ENCODE data around the gene PRKG1.

Gene PRKG1

GRCh38 chr10:51503378-51503777 is 429.1 kb downstream of the PRKG1 start:
- Histone ChIP-seq H3K79me1 (ENCODE audit: low read depth, low read length) (no peaks in the 10 kb centered on the region), H3K36me3 (replicated peaks in 1 of 2; ENCODE audit: control insufficient read depth in 2 of 2, insufficient read depth in 2 of 2, low read length in 2 of 2) (no peaks in the 10 kb centered on the region), H3K4me3 (ENCODE audit: low read length in 2 of 2) (no peak overlapping the region), H4K91ac (ENCODE audit: low read depth, low read length, poor library complexity) (no peak overlapping the region), H3K18ac (ENCODE audit: low read length) (no peak overlapping the region), H2BK5ac (ENCODE audit: low read length) (no peak overlapping the region), H3K27me3 (ENCODE audit: control insufficient read depth in 3 of 3, insufficient read depth in 3 of 3, low read depth in 1 of 3, low read length in 3 of 3) (no peaks in the 10 kb centered on the region), H2BK120ac (ENCODE audit: low read depth, low read length) (no peak overlapping the region), H2BK12ac (ENCODE audit: low read length) (no peak overlapping the region), H3K4ac (ENCODE audit: low read length) (no peak overlapping the region), H2AFZ (ENCODE audit: low read length) (no peak overlapping the region), H3K14ac (ENCODE audit: low read length) (no peak overlapping the region), H3K9ac (ENCODE audit: low read depth, low read length, poor library complexity) (no peak overlapping the region), H3K4me1 (ENCODE audit: control insufficient read depth in 2 of 2, insufficient read depth in 1 of 2, low read depth in 1 of 2, low read length in 2 of 2) (no peaks in the 10 kb centered on the region), H3K4me2 (ENCODE audit: insufficient read depth, low read length, poor library complexity, severe bottlenecking) (no peak overlapping the region), H3K23ac (ENCODE audit: low read depth, low read length, poor library complexity) (no peak overlapping the region), H2AK5ac (ENCODE audit: low read depth, low read length) (no peak overlapping the region), H4K8ac (ENCODE audit: low read depth, low read length) (no peak overlapping the region), H3K9me3 (replicated peaks in 1 of 2; ENCODE audit: control insufficient read depth in 2 of 2, insufficient read depth in 1 of 2, low read depth in 1 of 2, low read length in 2 of 2) (no peaks in the 10 kb centered on the region), H2BK15ac (ENCODE audit: low read length) (no peak overlapping the region), H3K27ac (replicated peaks; ENCODE audit: low read length) (no peak overlapping the region)
- DNase-seq (ENCODE audit: low spot score), result no peak
- WGBS, 2 donors (ENCODE audit: extremely low coverage in 2 of 2, insufficient read length in 2 of 2, insufficient replicate concordance in 1 of 2), result no CpG with 5 or more reads among the region's 1 CpG

GRCh38 chr10:51507476-51507875 is 433.2 kb downstream of the PRKG1 start:
- no peak overlapping the region for H2AFZ ChIP-seq (ENCODE audit: low read length)
- H2BK12ac ChIP-seq (ENCODE audit: low read length), result no peak overlapping the region
- no CpG with 5 or more reads among the region's 3 CpGs for WGBS, 2 donors (ENCODE audit: extremely low coverage in 2 of 2, insufficient read length in 2 of 2, insufficient replicate concordance in 1 of 2)
- no peak overlapping the region for H4K8ac ChIP-seq (ENCODE audit: low read depth, low read length)
- no peak overlapping the region for H3K4ac ChIP-seq (ENCODE audit: low read length)
- no peak overlapping the region for H2BK5ac ChIP-seq (ENCODE audit: low read length)
- H3K14ac ChIP-seq (ENCODE audit: low read length), result no peak overlapping the region
- H3K18ac ChIP-seq (ENCODE audit: low read length), result no peak overlapping the region
- no peak overlapping the region for H2AK5ac ChIP-seq (ENCODE audit: low read depth, low read length)
- no peak overlapping the region for H3K4me3 ChIP-seq (ENCODE audit: low read length in 2 of 2)
- no peaks in the 10 kb centered on the region for H3K9me3 ChIP-seq (replicated peaks in 1 of 2; ENCODE audit: control insufficient read depth in 2 of 2, insufficient read depth in 1 of 2, low read depth in 1 of 2, low read length in 2 of 2)
- H3K27ac ChIP-seq (replicated peaks; ENCODE audit: low read length), result no peak overlapping the region
- no peaks in the 10 kb centered on the region for H3K36me3 ChIP-seq (replicated peaks in 1 of 2; ENCODE audit: control insufficient read depth in 2 of 2, insufficient read depth in 2 of 2, low read length in 2 of 2)
- no peak overlapping the region for H3K4me2 ChIP-seq (ENCODE audit: insufficient read depth, low read length, poor library complexity, severe bottlenecking)
- no peak for DNase-seq (ENCODE audit: low spot score)
- H2BK120ac ChIP-seq (ENCODE audit: low read depth, low read length), result no peak overlapping the region
- no peak overlapping the region for H3K9ac ChIP-seq (ENCODE audit: low read depth, low read length, poor library complexity)
- H3K27me3 ChIP-seq (ENCODE audit: control insufficient read depth in 3 of 3, insufficient read depth in 3 of 3, low read depth in 1 of 3, low read length in 3 of 3), result no peaks in the 10 kb centered on the region
- no peak overlapping the region for H2BK15ac ChIP-seq (ENCODE audit: low read length)
- H3K23ac ChIP-seq (ENCODE audit: low read depth, low read length, poor library complexity), result no peak overlapping the region
- H4K91ac ChIP-seq (ENCODE audit: low read depth, low read length, poor library complexity), result no peak overlapping the region
- no peaks in the 10 kb centered on the region for H3K79me1 ChIP-seq (ENCODE audit: low read depth, low read length)
- H3K4me1 ChIP-seq (ENCODE audit: control insufficient read depth in 2 of 2, insufficient read depth in 1 of 2, low read depth in 1 of 2, low read length in 2 of 2), result no peaks in the 10 kb centered on the region

- Histone ChIP-seq H3K4me1 (ENCODE audit: control insufficient read depth in 2 of 2, insufficient read depth in 1 of 2, low read depth in 1 of 2, low read length in 2 of 2) (no peaks in the 10 kb centered on the region), H2BK120ac (ENCODE audit: low read depth, low read length) (no peak overlapping the region), H3K4me3 (ENCODE audit: low read length in 2 of 2) (no peak overlapping the region), H2BK15ac (ENCODE audit: low read length) (no peak overlapping the region), H2AFZ (ENCODE audit: low read length) (no peak overlapping the region), H3K4ac (ENCODE audit: low read length) (no peak overlapping the region), H3K4me2 (ENCODE audit: insufficient read depth, low read length, poor library complexity, severe bottlenecking) (no peak overlapping the region), H3K23ac (ENCODE audit: low read depth, low read length, poor library complexity) (no peak overlapping the region), H3K36me3 (replicated peaks in 1 of 2; ENCODE audit: control insufficient read depth in 2 of 2, insufficient read depth in 2 of 2, low read length in 2 of 2) (no peaks in the 10 kb centered on the region), H2BK5ac (ENCODE audit: low read length) (no peak overlapping the region), H2AK5ac (ENCODE audit: low read depth, low read length) (no peak overlapping the region), H2BK12ac (ENCODE audit: low read length) (no peak overlapping the region), H3K27ac (replicated peaks; ENCODE audit: low read length) (no peak overlapping the region), H3K79me1 (ENCODE audit: low read depth, low read length) (no peaks in the 10 kb centered on the region), H4K91ac (ENCODE audit: low read depth, low read length, poor library complexity) (no peak overlapping the region), H3K9me3 (replicated peaks in 1 of 2; ENCODE audit: control insufficient read depth in 2 of 2, insufficient read depth in 1 of 2, low read depth in 1 of 2, low read length in 2 of 2) (no peaks in the 10 kb centered on the region), H3K18ac (ENCODE audit: low read length) (no peak overlapping the region), H3K14ac (ENCODE audit: low read length) (no peak overlapping the region), H4K8ac (ENCODE audit: low read depth, low read length) (no peak overlapping the region), H3K9ac (ENCODE audit: low read depth, low read length, poor library complexity) (no peak overlapping the region), H3K27me3 (ENCODE audit: control insufficient read depth in 3 of 3, insufficient read depth in 3 of 3, low read depth in 1 of 3, low read length in 3 of 3) (no peaks in the 10 kb centered on the region)
- DNase-seq (ENCODE audit: low spot score), result no peak
- no CpG with 5 or more reads among the region's 2 CpGs for WGBS, 2 donors (ENCODE audit: extremely low coverage in 2 of 2, insufficient read length in 2 of 2, insufficient replicate concordance in 1 of 2)
Observed at GRCh38 chr10:51508156-51508555, 433.9 kb downstream of the PRKG1 start.

- no peak overlapping the region for H2BK5ac ChIP-seq (ENCODE audit: low read length)
- H4K91ac ChIP-seq (ENCODE audit: low read depth, low read length, poor library complexity), result no peak overlapping the region
- no peak overlapping the region for H2BK12ac ChIP-seq (ENCODE audit: low read length)
- no peaks in the 10 kb centered on the region for H3K36me3 ChIP-seq (replicated peaks in 1 of 2; ENCODE audit: control insufficient read depth in 2 of 2, insufficient read depth in 2 of 2, low read length in 2 of 2)
- no peak overlapping the region for H2BK15ac ChIP-seq (ENCODE audit: low read length)
- H3K4ac ChIP-seq (ENCODE audit: low read length), result no peak overlapping the region
- no peak for DNase-seq (ENCODE audit: low spot score)
- H3K23ac ChIP-seq (ENCODE audit: low read depth, low read length, poor library complexity), result no peak overlapping the region
- no peak overlapping the region for H2BK120ac ChIP-seq (ENCODE audit: low read depth, low read length)
- H2AFZ ChIP-seq (ENCODE audit: low read length), result no peak overlapping the region
- H3K4me2 ChIP-seq (ENCODE audit: insufficient read depth, low read length, poor library complexity, severe bottlenecking), result no peak overlapping the region
- no peak overlapping the region for H3K14ac ChIP-seq (ENCODE audit: low read length)
- H3K79me1 ChIP-seq (ENCODE audit: low read depth, low read length), result no peaks in the 10 kb centered on the region
- H3K4me1 ChIP-seq (ENCODE audit: control insufficient read depth in 2 of 2, insufficient read depth in 1 of 2, low read depth in 1 of 2, low read length in 2 of 2), result no peaks in the 10 kb centered on the region
- H3K9me3 ChIP-seq (replicated peaks in 1 of 2; ENCODE audit: control insufficient read depth in 2 of 2, insufficient read depth in 1 of 2, low read depth in 1 of 2, low read length in 2 of 2), result no peaks in the 10 kb centered on the region
- no peak overlapping the region for H3K9ac ChIP-seq (ENCODE audit: low read depth, low read length, poor library complexity)
- no peak overlapping the region for H3K18ac ChIP-seq (ENCODE audit: low read length)
- no peak overlapping the region for H2AK5ac ChIP-seq (ENCODE audit: low read depth, low read length)
- no peak overlapping the region for H4K8ac ChIP-seq (ENCODE audit: low read depth, low read length)
- H3K27me3 ChIP-seq (ENCODE audit: control insufficient read depth in 3 of 3, insufficient read depth in 3 of 3, low read depth in 1 of 3, low read length in 3 of 3), result no peaks in the 10 kb centered on the region
- no peak overlapping the region for H3K27ac ChIP-seq (replicated peaks; ENCODE audit: low read length)
- no peak overlapping the region for H3K4me3 ChIP-seq (ENCODE audit: low read length in 2 of 2)
- no CpG with 5 or more reads among the region's 2 CpGs for WGBS, 2 donors (ENCODE audit: extremely low coverage in 2 of 2, insufficient read length in 2 of 2, insufficient replicate concordance in 1 of 2)
Observed at GRCh38 chr10:51510231-51510630, 435.9 kb downstream of the PRKG1 start.
